Keratinocyte (primary cell): ENCODE measurements around the gene MALT1.

Experiments
- EZH2 ChIP-seq: IDR thresholded peaks from one replicate; pipeline ENCODE4 v1.6.1; 2012; ENCODE audit warnings: inconsistent platforms, mild to moderate bottlenecking, low read length, moderate library complexity
- TF ChIP-seq, protein P1 (sequence below), 3 experiments: IDR thresholded peaks in 1 of 3; conservative IDR thresholded peaks in 1 of 3; optimal IDR thresholded peaks in 1 of 3; 2 replicates in 2 of 3; 3 replicates in 1 of 3; pipeline versions ENCODE3 to v1.5.1; 2011; ENCODE audit warnings: low read length in 3 of 3, mild to moderate bottlenecking in 3 of 3, moderate library complexity in 2 of 3, control low read depth in 1 of 3, inconsistent platforms in 1 of 3; ENCODE audit not compliant: insufficient read depth in 2 of 3; ENCODE audit errors: extremely low read depth in 1 of 3

DNA sequence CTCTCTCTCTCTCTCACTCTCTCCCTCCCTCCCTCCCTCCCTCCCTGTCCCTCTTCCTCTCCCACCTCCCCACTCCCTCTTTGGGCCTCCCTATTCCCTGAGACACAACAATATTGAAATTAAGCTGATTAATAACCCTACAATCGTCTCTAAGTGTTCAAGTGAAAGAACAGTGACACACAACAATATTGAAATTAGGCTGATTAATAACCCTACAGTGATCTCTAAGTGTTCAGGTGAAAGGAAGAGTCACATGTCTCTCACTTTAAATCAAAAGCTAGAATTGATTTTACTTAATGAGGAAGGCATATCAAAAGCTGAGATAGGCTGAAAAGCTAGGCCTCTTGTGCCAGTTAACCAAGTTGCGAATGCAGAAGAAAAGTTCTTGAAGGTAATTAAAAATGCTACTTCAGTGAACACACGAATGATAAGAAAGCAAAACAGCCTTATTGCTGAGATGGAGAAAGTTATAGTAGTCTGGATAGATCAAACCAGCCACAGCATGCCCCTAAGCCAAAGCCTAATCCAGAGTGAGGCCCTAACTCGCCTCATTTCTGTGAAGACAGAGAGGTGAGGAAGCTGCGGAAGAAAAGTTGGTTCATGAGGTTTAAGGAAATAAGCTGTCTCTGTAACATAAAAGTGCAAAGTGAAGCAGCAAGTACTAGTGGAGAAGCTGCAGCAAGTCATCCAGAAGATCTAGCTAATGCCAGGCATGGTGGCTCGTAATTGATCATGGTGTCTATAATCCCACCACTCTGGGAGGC, 21.3 kb downstream of the MALT1 start:
- TF ChIP-seq, protein P1, sequence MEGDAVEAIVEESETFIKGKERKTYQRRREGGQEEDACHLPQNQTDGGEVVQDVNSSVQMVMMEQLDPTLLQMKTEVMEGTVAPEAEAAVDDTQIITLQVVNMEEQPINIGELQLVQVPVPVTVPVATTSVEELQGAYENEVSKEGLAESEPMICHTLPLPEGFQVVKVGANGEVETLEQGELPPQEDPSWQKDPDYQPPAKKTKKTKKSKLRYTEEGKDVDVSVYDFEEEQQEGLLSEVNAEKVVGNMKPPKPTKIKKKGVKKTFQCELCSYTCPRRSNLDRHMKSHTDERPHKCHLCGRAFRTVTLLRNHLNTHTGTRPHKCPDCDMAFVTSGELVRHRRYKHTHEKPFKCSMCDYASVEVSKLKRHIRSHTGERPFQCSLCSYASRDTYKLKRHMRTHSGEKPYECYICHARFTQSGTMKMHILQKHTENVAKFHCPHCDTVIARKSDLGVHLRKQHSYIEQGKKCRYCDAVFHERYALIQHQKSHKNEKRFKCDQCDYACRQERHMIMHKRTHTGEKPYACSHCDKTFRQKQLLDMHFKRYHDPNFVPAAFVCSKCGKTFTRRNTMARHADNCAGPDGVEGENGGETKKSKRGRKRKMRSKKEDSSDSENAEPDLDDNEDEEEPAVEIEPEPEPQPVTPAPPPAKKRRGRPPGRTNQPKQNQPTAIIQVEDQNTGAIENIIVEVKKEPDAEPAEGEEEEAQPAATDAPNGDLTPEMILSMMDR (optimal IDR thresholded peaks at IDR 0.05 in 1 of 3, IDR thresholded peaks at IDR 0.05 in 1 of 3, conservative IDR thresholded peaks at IDR 0.05 in 1 of 3; ENCODE audit: extremely low read depth in 1 of 3, insufficient read depth in 2 of 3, low read length in 3 of 3), result no peak
- TF ChIP-seq EZH2, result no peak
